ENCODE measurements around the gene SLC6A19. TPM values are rescaled to one million over a fixed set of nuclear protein-coding genes. Genes with fewer than 3 reads are reported as not detected.

Gene SLC6A19
- total RNA-seq, 4 donors from 2014 or later, result 9.9 to 934 (median 516) TPM

DNA sequence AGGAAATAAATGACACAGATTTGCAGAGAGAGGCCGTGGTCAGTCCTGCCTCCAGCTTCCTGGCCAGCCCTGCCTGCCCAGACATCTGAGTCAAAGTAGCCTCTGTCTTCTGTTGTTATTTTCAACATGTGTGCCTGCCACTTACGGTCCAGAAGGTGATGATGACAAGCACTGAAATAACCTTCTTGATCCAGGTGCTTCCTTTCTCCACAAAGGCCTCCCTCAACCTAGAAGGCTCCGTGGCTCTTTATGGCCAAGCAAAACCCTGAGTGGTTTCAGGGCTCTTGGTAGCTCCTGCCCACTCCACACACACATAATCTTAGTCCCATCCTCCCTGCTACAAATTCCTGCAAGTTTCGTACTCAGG, 34.1 kb upstream of the SLC6A19 start:
- H3K4me3 ChIP-seq, result peak overlapping the region in 1 of 4 donors; percentile 17
- peaks cover 0 to 25% (median 0%) of the 10 kb centered on the region in 4 donors for H3K4me1 ChIP-seq
- no peaks in the 10 kb centered on the region for H3K9me3 ChIP-seq
- H3K27ac ChIP-seq, result no peak overlapping the region
- TF ChIP-seq CTCF (IDR thresholded peaks at IDR 0.05), result no peak
- TF ChIP-seq POLR2A (IDR thresholded peaks at IDR 0.05), result no peak
- no peaks in the 10 kb centered on the region for H3K36me3 ChIP-seq
- H3K27me3 ChIP-seq, result no peaks in the 10 kb centered on the region
- no peak for DNase-seq

DNA sequence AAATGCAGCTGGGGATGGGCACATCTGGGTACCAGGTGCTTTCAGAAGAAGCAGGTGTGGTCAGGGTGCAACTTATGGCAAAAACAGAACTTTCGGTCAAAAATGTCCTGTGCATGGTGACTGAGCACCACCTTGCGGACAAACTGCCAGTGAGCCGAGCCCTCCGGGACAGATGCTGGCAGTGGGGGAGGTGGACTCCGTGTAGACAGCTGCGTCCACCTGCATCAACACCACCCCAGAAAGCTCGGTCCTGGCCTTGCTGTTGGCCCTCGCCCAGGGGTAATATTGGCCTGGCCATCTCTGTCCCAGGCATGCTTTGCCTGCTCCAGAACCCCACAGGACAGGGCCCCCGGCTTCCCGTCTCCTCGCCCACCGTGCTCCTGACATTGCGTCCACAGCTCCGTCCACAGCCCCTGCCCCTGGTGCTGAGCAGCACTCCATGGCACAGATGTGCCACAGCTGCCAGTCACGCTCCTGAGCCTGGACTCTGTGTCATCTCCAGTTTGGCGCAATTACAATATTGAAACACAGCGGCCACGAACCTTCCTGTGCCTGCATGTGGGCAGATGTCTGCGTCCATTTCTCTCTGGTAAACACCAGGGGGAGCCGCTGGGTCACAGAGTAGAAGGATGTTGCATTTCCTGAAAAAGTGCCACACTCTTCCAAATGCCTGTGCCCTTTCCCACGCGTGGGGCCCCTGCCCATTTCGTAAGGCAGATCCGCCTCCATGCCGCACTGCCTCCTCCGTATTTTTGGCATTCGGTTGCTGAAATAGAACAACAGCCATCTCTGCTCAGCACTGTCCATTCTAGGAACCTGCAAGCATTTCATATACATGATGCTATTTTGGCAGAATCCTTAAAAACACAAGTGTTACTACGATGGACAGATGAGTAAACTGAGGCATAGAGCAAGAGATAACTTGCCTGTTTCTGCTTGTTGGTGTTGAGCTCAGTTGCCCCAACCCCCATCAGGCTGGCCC, 33.4 kb upstream of the SLC6A19 start:
- Histone ChIP-seq H3K9me3 (no peaks in the 10 kb centered on the region), H3K27me3 (no peaks in the 10 kb centered on the region), H3K27ac (peak overlapping the region in 1 of 4 donors; percentile 7), H3K4me1 (peaks cover 0 to 21% (median 0%) of the 10 kb centered on the region in 4 donors), H3K36me3 (no peaks in the 10 kb centered on the region), H3K4me3 (peak overlapping the region in 2 of 4 donors; percentile 17)
- TF ChIP-seq CTCF (IDR thresholded peaks at IDR 0.05), result peak; percentile 49 to 87 (median 76)
- TF ChIP-seq POLR2A (IDR thresholded peaks at IDR 0.05), result no peak
- DNase-seq, result peak; percentile 71 to 91 (median 78)

DNA sequence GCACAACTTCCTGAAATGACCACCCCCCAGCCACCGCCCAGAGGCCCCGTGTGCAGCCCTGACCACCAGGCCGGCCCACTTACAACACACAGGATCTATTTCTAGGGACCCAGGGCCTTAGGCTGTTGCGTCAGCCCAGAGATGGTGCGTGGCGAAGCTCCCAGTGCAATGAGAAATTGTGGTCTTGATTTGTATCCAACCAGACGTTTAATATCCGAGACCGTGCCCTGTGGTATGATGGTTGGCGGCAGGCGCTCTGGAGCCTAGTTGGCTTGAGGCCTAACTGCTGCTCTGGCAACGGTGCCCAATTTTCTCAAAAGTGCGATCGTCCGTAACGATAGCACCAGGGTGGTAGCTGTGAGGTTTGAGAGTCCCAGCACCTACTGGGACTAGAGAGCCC, 32.6 kb upstream of the SLC6A19 start:
- peak in 1 of 3 donors; percentile 39 for DNase-seq
- TF ChIP-seq POLR2A (IDR thresholded peaks at IDR 0.05) (no peak), CTCF (IDR thresholded peaks at IDR 0.05) (no peak)
- no peak overlapping the region for H3K27ac ChIP-seq
- H3K9me3 ChIP-seq, result no peaks in the 10 kb centered on the region
- H3K4me3 ChIP-seq, result no peak overlapping the region
- peaks cover 0 to 21% (median 0%) of the 10 kb centered on the region in 4 donors for H3K4me1 ChIP-seq
- no peaks in the 10 kb centered on the region for H3K36me3 ChIP-seq
- H3K27me3 ChIP-seq, result no peaks in the 10 kb centered on the region

- Histone ChIP-seq H3K27ac (no peak overlapping the region), H3K36me3 (no peaks in the 10 kb centered on the region), H3K4me1 (peaks cover 0 to 21% (median 0%) of the 10 kb centered on the region in 4 donors), H3K9me3 (no peaks in the 10 kb centered on the region), H3K4me3 (no peak overlapping the region), H3K27me3 (no peaks in the 10 kb centered on the region)
- TF ChIP-seq CTCF (IDR thresholded peaks at IDR 0.05), result no peak
- no peak for TF ChIP-seq POLR2A (IDR thresholded peaks at IDR 0.05)
- DNase-seq, result peak in 1 of 3 donors; percentile 42
Observed at GRCh38 chr5:1169211-1170115, 31.9 kb upstream of the SLC6A19 start.

DNA sequence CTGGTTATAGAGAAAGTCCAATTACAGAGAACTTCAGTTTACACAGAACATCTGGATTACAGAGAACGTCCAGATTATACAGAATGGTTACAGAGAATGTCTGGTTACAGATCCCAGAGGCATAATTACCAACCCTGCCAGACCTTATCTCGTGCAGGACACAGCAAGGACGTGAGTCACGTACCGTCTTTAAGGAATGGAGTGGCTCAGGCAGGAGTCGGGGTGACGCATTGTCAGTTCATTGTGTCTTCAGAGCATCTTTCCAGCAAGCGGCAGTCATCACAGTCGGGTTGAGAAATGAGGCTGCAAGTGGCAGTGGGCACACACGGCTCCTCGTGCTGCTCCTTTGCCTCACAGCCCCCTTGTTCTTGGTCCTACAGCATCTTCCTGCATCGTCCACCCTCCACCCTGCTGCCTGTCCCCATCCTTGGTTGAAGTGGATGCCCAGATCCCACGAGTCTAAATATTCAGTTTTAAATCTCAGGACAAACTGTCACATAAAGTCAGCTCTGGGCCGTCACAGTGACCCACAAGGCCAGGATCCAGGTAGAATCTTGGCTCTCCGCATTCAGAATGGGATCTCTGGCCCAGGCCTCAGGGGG, 30.0 kb upstream of the SLC6A19 start:
- TF ChIP-seq CTCF (IDR thresholded peaks at IDR 0.05) (no peak), POLR2A (IDR thresholded peaks at IDR 0.05) (no peak)
- H3K9me3 ChIP-seq, result no peaks in the 10 kb centered on the region
- H3K4me1 ChIP-seq, result peaks cover 0 to 11% (median 0%) of the 10 kb centered on the region in 4 donors
- peak in 1 of 3 donors; percentile 34 for DNase-seq
- no peaks in the 10 kb centered on the region for H3K27me3 ChIP-seq
- H3K36me3 ChIP-seq, result no peaks in the 10 kb centered on the region
- H3K4me3 ChIP-seq, result no peak overlapping the region
- H3K27ac ChIP-seq, result no peak overlapping the region

Data from Peyer's patch (tissue), 4 donors.